NCI-H2171 (cell line): Measurements from ENCODE around the gene ABCG1.
"Not testable (repeated sequence)": the region's sequence is repeated elsewhere in the genome, so short reads cannot be mapped to it uniquely, and the experiment has no call there.

Experiments used
- DNase-seq: peaks from one replicate; lab custom pipeline; 2025; lab: John Stamatoyannopoulos, UW

ABCG1 gene

DNA sequence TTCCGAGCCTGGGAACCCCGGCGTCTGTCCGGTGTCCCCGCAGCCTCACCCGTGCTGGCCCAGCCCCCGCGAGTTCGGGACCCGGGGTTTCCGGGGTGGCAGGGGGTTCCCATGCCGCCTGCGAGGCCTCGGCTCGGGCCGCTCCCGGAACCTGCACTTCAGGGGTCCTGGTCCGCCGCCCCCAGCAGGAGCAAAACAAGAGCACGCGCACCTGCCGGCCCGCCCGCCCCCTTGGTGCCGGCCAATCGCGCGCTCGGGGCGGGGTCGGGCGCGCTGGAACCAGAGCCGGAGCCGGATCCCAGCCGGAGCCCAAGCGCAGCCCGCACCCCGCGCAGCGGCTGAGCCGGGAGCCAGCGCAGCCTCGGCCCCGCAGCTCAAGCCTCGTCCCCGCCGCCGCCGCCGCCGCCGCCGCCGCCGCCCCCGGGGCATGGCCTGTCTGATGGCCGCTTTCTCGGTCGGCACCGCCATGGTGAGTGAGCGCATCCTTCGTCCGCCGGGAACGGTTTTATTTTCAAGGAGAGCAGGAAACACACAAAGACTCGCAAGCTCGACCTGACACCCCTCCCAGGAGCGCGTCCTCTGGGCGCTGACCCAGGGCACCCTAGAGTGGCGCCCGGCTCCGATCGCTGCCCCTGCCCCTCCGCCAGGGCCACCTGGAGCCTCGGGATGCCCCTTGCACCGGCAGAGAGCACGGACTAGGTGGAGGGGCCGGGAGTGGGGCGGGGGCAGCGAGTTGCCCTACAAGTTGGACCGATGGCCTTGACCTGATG is at the start of gene ABCG1:
Gene ABCG1 (plus strand): TSS at position 305 of the 770 bp plus-strand sequence. CDS start 123 bp downstream, at position 428.
- DNase-seq: no peak

DNA sequence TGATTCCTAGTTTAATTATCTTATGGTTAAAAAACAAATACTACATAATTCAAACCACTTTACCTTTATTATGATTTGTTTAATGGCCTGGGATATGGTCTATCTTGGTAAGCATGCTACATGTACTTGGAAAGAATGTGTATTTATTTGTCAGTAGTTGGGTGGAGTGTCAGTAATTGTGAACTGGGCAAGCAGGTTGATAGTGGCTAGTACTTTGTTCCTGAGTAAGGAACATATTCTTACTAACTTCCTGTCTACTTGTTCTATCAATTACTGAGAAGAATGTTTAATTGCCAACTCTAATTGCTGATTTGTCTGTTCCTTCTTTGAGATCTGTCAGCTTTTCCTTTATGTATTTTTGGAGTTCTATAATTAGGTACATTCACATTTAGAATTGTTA is 49.2 kb upstream of the ABCG1 start:
- DNase-seq: no peak

GRCh38 chr21:42171091-42172053 is 47.6 kb upstream of the ABCG1 start:
- no peak for DNase-seq

GRCh38 chr21:42172596-42173483 is 46.1 kb upstream of the ABCG1 start:
- no peak for DNase-seq

DNA sequence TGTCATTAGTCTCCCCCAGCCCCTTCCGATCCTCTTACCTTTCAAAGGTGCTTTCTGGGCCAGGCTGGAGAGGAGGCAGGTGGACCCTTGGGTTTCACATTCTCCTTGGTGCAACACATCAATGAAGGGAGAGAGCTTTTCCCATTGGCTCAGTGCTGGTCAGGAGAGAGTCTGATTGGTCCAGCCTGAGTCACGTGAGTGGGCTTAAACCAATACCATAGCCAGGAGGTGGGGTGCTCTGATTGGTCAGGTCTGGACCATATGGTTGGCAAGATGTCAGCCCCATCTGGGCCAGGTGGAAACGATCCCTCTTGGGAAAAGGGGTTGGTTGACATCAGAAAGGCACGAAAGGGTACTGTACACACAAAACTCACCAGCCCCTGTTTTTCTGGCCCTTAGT is 44.8 kb upstream of the ABCG1 start:
- DNase-seq: peak; percentile 91

- no peak for DNase-seq
These were observed 43.7 kb upstream of the ABCG1 start for GRCh38 chr21:42175110-42175710.

GRCh38 chr21:42176859-42177258 is 42.1 kb upstream of the ABCG1 start:
- DNase-seq: no peak

DNA sequence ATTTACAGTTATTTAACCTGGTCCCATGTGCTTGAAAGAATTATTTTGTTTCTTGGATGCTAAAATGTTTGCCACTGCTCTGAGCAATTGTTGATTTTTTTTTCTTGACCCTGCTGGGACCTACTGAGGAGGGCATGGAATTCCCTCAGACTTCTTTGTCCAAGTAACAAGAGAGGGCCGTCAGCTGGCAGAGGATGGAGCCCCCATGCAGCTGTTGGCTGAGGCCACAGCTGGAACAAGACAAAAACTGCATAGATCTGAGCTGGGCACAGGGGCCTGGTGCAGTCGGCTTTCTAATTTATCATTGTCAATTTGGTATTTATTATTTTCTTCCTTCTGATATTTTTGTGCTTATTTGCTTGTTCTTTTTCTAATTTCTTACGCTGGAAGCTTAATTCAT is 39.6 kb upstream of the ABCG1 start:
- no peak for DNase-seq

GRCh38 chr21:42180001-42180400 is 38.9 kb upstream of the ABCG1 start:
- DNase-seq: not testable (repeated sequence)

GRCh38 chr21:42182713-42183371 is 36.1 kb upstream of the ABCG1 start:
- no peak for DNase-seq

DNA sequence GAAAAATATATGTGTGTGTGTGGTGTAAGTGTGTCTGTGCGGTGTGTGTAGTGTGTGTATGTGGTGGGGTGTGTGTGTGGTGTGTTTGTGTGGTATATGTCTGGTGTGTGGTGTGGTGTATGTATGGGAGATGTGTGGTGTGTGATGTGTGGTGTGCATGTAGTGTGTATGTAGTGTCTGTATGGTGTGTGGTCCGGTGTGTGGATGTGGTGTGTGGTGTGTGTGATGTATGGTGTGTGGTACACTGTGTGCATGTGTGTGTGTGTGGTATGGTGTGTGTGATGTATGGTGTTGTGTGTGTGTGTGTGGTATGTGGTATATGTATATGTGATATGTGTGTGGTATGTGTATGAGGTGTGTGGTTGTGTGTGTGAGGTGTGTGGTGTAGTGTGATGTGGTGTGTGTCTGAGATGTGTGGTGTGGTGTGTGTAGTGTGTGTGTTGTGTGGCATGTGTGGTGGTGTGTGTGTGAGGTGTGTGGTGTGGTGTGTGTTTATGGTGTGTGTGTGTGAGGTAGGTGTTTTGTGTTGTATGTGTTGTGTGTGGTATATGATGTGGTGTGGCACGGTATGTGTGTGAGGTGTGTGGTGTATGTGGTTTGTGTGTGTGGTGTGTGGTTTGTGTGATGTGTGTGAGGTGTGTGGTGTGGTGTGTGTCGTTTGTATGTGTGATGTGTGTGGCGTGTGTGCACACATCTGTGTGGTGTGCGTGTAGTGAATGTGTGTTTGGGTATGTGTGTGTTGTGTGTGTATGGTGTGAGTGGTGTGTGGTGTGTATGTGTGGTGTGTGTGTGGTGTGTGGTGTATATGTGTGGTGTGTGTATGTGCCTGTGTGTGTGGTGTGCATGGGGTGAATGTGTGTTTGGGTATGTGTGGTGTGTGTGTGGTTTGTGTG is 35.3 kb upstream of the ABCG1 start:
- no peak for DNase-seq

- DNase-seq: no peak
These were observed 32.3 kb upstream of the ABCG1 start for GRCh38 chr21:42186591-42186990.

GRCh38 chr21:42187976-42188653 is 30.8 kb upstream of the ABCG1 start:
- DNase-seq: no peak

DNA sequence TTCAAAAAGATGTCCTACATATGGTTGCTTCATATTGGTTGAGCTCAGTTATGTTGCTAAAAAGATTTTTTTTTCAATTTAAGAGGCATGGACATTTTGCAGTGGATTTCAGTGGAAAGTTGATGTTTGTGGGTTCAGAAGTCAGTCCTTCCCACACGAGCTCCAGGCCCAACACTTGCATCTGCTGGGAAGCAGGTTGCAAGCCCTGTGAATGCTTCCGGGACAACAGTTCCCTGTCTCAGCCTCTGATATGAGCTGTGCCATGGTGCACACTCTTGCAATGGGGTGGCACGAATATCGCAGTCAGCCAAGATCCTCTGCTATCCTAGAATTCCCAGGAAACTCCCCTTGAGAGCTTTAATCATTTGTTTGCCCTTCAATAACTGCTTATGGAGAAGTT is 30.3 kb upstream of the ABCG1 start:
- DNase-seq: no peak

GRCh38 chr21:42189431-42189830 is 29.5 kb upstream of the ABCG1 start:
- DNase-seq: no peak

DNA sequence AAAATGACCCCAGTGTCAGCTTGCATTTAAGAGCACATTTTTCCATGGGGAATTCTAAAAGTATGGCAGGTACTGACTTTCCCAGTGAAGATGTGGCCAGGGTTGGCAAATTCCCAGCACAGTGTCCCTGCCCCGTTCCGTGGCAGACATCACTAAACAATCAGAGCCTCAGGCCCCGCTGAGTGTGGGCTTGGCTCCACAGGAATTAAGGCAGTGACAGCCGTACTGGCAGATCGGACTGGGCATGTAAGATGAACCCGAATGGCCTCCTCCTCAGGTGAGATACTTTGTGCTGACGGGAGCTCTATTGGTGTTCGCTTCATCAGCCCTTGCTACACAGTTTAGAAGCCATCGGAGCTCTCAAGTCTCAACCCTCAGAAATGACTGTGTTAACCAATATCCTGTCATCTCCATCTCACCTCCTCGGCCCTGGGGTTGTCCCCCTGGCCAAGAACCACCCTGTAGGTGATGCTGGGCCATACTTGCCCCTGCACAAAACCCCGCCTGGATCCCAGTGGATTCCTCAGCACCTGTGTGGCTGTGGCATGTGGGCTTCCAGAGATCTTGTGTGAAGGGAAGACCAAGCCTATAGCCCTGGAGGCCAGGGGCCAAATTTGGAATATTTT is 29.0 kb upstream of the ABCG1 start:
- DNase-seq: no peak

GRCh38 chr21:42190486-42190863 is 28.5 kb upstream of the ABCG1 start:
- DNase-seq: no peak

DNA sequence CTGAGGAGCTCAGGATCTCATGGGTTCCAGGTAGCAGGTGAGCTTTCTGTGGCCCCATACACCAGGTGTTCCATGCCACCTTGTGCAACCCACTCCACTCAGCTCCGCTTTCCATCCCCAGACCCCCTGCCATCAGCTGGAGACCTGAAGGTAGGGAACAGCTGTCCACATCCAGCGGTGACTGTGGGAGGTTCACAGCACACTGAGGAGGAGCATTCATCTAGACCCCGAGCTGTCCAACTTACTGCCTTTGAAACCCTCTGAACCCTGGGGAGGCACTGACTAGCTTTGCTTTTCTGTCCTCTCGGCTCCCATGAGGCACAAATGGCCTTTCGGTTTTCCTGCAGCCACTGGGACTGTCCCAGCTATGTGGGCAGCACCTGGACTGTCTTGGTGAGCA is 27.9 kb upstream of the ABCG1 start:
- DNase-seq: no peak
